CMK (cell line): ENCODE measurements around the gene TEDDM1.

ENCODE experiments used
- DNase-seq: peaks from one replicate; pipeline ENCODE4 v3.0.0-alpha.2; 2010; ENCODE audit warnings: low read depth

Gene TEDDM1

GRCh38 chr1:182406012-182406411 lies 5.5 kb upstream of the TEDDM1 start:
- DNase-seq = no peak

GRCh38 chr1:182405578-182405977 lies 5.1 kb upstream of the TEDDM1 start:
- no peak for DNase-seq

- DNase-seq = no peak
Observed at GRCh38 chr1:182404781-182405180, 4.3 kb upstream of the TEDDM1 start.

- no peak for DNase-seq
Observed at GRCh38 chr1:182397653-182398393, 2.6 kb downstream of the TEDDM1 start.

- no peak for DNase-seq
Observed at GRCh38 chr1:182395906-182396305, 4.6 kb downstream of the TEDDM1 start.

- DNase-seq = no peak
Observed at GRCh38 chr1:182394055-182394775, 6.3 kb downstream of the TEDDM1 start.

GRCh38 chr1:182392050-182393028 lies 8.1 kb downstream of the TEDDM1 start:
- DNase-seq = peak; percentile 43

- DNase-seq = peak; percentile 93
Observed at GRCh38 chr1:182391362-182392049, 9.0 kb downstream of the TEDDM1 start, which contains the start of gene GLUL. TSS of gene GLUL (minus strand) at chr1:182391790. CDS start at chr1:182388737, 3,053 bp downstream.

GRCh38 chr1:182391028-182391361 lies 9.5 kb downstream of the TEDDM1 start:
- no peak for DNase-seq

- no peak for DNase-seq
Observed at GRCh38 chr1:182389619-182390047, 10.8 kb downstream of the TEDDM1 start.

- DNase-seq = peak; percentile 46
Observed at GRCh38 chr1:182388392-182389134, 11.9 kb downstream of the TEDDM1 start.

- peak; percentile 51 for DNase-seq
Observed at GRCh38 chr1:182387566-182387965, 12.9 kb downstream of the TEDDM1 start.

- DNase-seq = peak; percentile 47
Observed at GRCh38 chr1:182386980-182387379, 13.5 kb downstream of the TEDDM1 start.

GRCh38 chr1:182385885-182386853 lies 14.3 kb downstream of the TEDDM1 start:
- DNase-seq = peak; percentile 46

GRCh38 chr1:182384387-182384960 lies 16.0 kb downstream of the TEDDM1 start:
- peak; percentile 43 for DNase-seq

- DNase-seq = no peak
Observed at GRCh38 chr1:182383934-182384333, 16.5 kb downstream of the TEDDM1 start.

- DNase-seq = peak; percentile 45
Observed at GRCh38 chr1:182383037-182383661, 17.3 kb downstream of the TEDDM1 start.

- no peak for DNase-seq
Observed at GRCh38 chr1:182381962-182382819, 18.3 kb downstream of the TEDDM1 start.
